HPDE6-E6E7 (cell line): Measurements from ENCODE around the gene CNKSR2.
A peak's percentile ranks its signal among the peaks of the same experiment; 100 is the strongest.
"Not testable (repeated sequence)": the region's sequence is repeated elsewhere in the genome, so short reads cannot be mapped to it uniquely, and the experiment has no call there.

Experiments
- DNase-seq: peaks from one replicate; pipeline ENCODE4 v3.0.0; 2011; ENCODE audit warnings: missing footprints; ENCODE audit errors: extremely low spot score

The CNKSR2 gene

DNA sequence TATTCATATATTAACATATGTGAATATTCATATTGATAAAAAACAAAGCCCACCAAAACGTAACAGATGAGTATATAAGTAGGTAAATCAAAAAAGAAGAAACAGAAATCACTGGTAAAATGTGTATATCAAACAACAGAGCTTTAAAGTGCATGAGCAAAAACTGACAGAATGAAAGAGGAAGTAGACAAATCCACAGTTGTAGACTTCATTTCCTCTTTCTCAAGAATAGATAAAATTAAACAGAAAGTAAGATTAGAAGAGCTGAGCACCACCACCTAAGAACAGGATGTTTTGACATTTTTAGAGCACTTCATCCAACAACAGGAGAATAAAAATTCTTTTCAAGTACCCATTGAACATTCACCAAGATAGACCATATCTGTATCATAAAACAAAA, 64.6 kb downstream of the CNKSR2 start:
- DNase-seq: no peak

DNA sequence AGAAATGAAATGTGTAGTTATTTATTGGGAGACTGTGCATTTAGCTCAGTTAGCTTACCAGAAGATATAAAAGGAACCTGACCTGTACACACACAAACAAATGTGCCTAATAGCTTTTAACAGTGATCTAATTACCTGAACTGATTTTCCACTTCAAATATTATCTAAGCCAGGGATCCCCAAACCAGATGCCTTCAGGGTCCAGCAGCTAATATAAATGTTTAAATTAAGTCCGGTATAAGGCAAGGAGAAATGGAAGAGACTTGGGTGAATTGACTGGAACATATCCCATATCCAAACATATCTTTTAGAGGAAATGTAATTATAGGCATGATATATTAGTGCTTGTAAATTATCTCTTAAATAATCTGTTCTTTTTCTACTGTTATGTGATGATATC, 66.7 kb downstream of the CNKSR2 start:
- no peak for DNase-seq

DNA sequence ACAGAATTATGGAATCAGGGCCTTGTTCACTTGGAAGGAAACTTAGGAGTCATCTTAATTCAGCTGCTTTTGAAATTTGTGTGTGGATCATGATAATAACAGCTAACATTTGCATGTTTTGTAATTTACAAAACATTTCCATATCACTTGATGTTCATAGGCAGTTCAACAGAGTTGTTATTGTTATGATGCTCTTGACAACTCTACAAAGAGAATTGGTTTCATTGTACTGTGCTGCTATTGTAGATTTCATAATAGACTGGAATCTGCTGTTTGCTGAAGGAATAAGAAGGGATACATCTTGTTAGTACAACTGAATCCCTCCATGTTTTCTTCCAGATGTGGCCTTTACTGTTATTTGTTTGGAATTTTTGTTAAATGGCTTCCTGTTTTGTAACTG, 83.5 kb downstream of the CNKSR2 start:
- DNase-seq: no peak

DNA sequence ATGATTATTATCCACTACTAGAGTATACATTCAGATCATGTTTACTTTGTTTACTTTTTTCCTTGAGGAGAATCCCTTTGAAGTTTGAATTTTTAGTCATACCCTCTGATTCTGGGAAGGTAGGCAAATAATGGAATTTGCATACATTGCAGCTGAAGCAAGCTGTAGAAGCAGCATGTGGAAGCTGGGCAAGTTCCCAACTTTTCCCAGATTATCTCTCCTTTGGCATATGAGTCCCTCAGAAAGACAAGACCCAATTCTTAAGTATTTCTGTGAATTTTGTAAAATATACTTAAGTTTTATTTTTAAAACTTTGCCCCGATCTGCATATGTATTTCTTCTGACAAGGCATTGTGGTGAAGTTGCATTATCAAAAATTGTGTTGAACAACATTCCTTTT, 94.9 kb downstream of the CNKSR2 start:
- DNase-seq: no peak

- DNase-seq: no peak
Measured at GRCh38 chrX:21476909-21477308, 102.7 kb downstream of the CNKSR2 start.

GRCh38 chrX:21479695-21480270, 105.6 kb downstream of the CNKSR2 start:
- peak; percentile 7 for DNase-seq

- DNase-seq: no peak
Measured at GRCh38 chrX:21481761-21482160, 107.5 kb downstream of the CNKSR2 start.

- DNase-seq: not testable (repeated sequence)
Measured at GRCh38 chrX:21484051-21484450, 109.8 kb downstream of the CNKSR2 start.

DNA sequence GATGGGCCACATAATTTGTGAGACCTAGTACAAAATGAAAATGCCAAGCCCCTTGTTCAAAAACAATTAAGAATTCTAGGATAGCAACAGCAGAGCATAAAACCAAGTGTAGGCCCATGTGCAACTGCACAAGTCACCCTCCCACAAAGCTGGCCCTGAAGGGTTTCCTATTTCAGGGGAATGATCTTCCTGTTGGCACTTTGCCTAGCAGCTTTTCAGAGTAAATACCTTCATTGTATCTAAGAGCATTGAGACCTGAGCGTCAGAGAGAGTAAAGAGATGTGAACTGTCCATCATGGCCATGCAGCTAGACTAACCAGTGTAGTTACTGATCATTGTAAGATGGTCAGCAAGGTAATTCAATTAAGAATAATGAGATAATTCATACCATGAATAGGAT, 113.6 kb downstream of the CNKSR2 start:
- DNase-seq: no peak

GRCh38 chrX:21490341-21490740, 116.1 kb downstream of the CNKSR2 start:
- DNase-seq: no peak

DNA sequence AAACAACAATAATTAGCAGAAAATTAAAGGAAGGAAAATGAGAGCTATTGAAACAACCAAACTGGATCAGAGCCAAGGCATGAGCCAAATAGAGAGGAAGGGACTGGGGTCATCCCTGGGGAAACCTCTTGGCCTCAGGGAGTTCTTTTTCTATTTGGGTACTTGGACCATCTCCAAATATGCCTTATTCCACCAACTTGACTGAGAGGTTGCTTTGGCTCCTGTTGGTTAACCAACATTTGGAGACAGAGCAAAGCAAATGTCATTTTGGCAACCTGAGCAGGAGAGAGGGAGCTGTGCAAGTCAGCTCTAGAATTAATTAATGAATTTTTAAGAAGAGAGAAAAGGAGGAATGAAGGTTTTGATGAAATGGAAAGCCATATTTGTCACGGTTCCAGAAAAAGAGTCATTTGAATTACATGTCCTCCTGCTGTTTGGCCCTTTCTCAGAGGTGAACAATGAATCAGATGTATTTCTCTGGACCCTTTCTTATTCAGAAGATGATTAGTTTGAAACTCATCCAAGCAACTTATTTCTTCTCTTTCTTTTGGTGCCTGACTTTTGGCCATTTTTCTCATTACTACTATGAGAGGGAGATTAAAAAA, 119.1 kb downstream of the CNKSR2 start:
- no peak for DNase-seq

DNA sequence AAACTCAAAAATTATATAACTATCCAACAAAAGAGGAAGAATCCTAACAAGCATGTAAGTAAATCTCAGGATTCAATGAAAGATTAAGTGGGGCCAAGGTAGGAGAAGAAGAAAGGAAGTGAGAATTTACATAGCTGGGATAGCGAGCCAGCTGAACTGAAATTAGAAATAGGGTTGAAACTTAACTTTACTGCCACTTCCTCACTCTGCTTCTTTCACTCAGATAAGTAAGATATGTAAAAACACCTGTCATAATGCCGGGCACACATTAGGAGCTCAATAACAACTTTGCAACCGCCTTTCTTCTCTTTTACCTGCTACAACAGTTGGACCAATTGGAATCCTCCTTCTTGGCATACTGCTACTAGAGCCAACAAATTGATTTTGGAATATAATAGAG, 129.4 kb downstream of the CNKSR2 start:
- no peak for DNase-seq

- DNase-seq: no peak
Measured at GRCh38 chrX:21509912-21510311, 135.7 kb downstream of the CNKSR2 start.

DNA sequence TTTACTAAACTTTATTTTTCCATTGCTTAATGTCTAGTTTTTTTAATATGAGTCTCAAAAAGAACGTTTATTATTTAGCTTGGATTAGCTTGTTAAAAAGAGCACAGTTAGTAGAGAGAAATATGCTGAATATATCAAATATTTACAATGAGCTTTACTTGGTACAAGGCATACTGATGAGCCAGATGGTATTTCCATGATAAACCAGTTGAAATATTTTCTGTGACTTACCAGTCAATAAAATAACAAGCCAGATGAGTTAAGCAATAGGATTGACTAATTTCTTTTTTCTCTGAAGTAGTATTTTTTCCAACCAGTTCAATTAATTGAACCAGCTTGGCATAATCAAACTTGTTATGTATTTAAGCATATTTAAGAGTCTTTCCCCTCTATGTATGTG, 149.8 kb downstream of the CNKSR2 start:
- DNase-seq: no peak

DNA sequence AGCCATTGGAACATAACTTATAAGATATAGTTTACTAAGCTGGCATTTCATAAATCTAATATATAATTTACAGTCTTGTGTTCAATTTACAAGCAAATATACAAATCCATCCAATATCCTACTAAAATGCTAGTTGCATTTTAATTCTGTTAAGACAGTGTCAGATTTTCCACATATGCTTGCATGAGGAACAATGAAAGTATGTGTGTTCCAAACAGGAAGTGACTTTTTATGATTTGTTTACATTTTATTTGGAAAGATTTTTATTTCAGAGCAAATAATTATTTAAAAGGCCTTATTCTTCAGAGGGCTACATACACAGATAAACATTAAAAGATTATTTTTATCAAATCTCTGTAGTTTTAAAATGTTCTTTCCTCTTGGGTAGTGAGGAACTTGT, 153.9 kb downstream of the CNKSR2 start:
- DNase-seq: no peak

- DNase-seq: no peak
Measured at GRCh38 chrX:21529771-21530170, 155.6 kb downstream of the CNKSR2 start.

- not testable (repeated sequence) for DNase-seq
Measured at GRCh38 chrX:21544642-21545041, 170.4 kb downstream of the CNKSR2 start.

DNA sequence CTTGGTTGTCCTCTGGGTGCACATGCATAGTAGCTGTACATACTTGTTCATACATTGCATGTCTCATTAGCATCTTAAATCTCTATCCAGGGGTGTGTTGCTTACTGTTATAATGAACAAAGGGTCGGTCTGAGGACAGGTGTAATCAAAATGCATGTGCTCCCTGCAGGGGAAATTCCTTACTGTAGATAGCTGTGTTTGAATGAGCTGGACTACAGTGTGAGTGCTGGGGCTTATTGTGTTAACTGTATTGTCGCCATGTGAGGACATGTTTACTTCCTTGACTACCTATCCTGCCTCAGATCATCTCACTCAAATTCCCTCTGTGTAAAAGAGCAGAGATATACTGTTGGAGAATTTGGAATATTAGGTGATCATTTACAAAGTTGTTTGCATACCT, 185.2 kb downstream of the CNKSR2 start:
- DNase-seq: no peak

DNA sequence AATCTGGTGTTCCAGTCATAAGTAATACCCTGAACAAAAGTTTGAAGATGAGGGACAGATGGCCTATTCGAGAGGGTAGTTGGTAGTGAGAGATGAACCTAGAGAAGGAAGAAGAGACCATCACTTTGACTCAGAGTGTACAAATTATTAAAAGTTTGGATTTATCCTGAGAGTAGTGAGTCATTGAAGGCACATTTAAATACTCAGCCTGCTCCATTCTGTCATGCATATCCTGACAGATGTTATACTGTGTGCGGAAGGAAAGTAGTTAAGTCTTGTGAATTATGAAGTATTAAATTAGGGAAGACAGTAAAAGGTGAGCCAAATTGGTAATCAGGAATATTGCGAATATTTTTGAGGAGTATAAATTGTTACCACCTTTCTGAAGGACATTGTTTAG, 190.8 kb downstream of the CNKSR2 start:
- no peak for DNase-seq

DNA sequence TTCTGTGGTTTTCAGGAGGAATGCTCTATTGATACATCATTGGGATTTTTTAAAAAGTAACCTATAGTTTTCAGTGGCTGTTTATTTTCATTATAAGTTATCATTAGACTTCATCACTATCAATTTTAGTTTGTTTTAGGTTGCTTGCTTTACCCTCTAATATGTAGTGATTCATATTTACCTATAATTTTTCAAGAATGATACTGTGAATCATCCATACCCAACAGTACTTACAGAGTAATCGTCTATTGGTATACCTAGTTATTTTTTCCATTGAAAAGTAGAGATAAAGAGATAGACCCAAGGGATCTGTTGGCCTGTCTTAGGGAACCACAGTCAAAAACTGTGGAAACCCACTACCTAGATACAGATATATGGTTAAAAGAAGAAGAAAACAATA, 200.6 kb downstream of the CNKSR2 start:
- no peak for DNase-seq

- no peak for DNase-seq
Measured at GRCh38 chrX:21581479-21581878, 207.3 kb downstream of the CNKSR2 start.

- DNase-seq: no peak
Measured at GRCh38 chrX:21586001-21586400, 211.8 kb downstream of the CNKSR2 start.

- no peak for DNase-seq
Measured at GRCh38 chrX:21590012-21590776, 216.0 kb downstream of the CNKSR2 start.
